Measurements from ENCODE around the gene KRAS. TPM values are rescaled to one million over a fixed set of nuclear protein-coding genes. Genes with fewer than 3 reads are reported as not detected.
"Not testable (repeated sequence)": the region's sequence is repeated elsewhere in the genome, so short reads cannot be mapped to it uniquely, and the experiment has no call there.

KRAS gene
- total RNA-seq = 10 to 100 TPM; 17.4 to 27.5 (median 19.2) TPM

DNA sequence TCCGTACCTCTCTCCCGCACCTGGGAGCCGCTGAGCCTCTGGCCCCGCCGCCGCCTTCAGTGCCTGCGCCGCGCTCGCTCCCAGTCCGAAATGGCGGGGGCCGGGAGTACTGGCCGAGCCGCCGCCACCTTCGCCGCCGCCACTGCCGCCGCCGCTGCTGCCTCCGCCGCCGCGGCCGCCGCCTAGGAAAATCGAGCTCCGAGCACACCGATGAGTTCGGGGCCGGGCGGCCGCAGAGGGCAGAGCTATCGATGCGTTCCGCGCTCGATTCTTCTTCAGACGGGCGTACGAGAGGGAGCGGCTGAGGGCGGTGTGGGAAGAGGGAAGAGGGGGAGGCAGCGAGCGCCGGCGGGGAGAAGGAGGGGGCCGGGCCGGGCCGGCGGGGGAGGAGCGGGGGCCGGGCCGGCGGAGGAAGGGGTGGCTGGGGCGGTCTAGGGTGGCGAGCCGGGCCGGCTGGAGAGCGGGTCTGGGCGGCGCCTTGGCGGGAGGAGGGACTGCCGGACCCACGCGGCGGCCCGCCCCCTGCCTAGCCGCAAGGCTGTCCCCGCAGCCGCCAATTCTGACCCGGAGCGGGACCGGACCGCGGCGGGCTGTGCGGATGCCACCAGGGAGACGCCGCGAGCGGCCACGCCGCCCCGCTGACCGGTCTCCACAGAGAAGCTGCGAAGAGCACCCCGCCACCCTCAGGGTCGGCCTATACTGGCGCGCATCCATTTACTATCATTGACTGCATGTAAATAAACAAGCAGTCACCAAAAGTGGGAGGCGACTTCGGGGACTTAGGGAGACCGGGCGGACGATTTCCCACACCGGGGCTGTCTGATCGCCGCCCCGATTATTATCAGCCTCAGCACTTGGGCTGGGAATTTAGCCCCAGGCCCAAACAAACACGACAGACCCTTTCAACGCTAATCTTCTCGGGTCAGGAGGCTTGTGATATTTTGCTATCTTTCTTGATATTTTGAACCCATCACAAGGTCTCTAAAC is at the start of gene KRAS:
TSS of gene KRAS (minus strand) at position 186 of the 987 bp plus-strand sequence.
- 2 to 3% methylated on average over 7 to 28 of the region's 105 CpGs for WGBS, 2 donors
- no peaks in the 10 kb centered on the region for H3K9me3 ChIP-seq
- no peaks in the 10 kb centered on the region for H3K36me3 ChIP-seq
- DNase-seq = peak; percentile 85
- TF ChIP-seq, protein P1, sequence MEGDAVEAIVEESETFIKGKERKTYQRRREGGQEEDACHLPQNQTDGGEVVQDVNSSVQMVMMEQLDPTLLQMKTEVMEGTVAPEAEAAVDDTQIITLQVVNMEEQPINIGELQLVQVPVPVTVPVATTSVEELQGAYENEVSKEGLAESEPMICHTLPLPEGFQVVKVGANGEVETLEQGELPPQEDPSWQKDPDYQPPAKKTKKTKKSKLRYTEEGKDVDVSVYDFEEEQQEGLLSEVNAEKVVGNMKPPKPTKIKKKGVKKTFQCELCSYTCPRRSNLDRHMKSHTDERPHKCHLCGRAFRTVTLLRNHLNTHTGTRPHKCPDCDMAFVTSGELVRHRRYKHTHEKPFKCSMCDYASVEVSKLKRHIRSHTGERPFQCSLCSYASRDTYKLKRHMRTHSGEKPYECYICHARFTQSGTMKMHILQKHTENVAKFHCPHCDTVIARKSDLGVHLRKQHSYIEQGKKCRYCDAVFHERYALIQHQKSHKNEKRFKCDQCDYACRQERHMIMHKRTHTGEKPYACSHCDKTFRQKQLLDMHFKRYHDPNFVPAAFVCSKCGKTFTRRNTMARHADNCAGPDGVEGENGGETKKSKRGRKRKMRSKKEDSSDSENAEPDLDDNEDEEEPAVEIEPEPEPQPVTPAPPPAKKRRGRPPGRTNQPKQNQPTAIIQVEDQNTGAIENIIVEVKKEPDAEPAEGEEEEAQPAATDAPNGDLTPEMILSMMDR (IDR thresholded peaks at IDR 0.05) = peak in 1 of 6 experiments; percentile 11
- peak in 3 of 4 donors; percentile 61 to 97 (median 86) for TF ChIP-seq POLR2A (IDR thresholded peaks at IDR 0.05)
- H3K27me3 ChIP-seq = no peaks in the 10 kb centered on the region
- intact Hi-C loops (cut with DNase I) = no loop called here
- H3K27ac ChIP-seq = peak within 1 kb of the TSS; percentile 94 to 99 (median 96)
- peak within 1 kb of the TSS; percentile 73 to 99 (median 94) for H3K4me3 ChIP-seq
- peaks cover 4 to 32% (median 6%) of the 10 kb centered on the region in 3 donors for H3K4me1 ChIP-seq

DNA sequence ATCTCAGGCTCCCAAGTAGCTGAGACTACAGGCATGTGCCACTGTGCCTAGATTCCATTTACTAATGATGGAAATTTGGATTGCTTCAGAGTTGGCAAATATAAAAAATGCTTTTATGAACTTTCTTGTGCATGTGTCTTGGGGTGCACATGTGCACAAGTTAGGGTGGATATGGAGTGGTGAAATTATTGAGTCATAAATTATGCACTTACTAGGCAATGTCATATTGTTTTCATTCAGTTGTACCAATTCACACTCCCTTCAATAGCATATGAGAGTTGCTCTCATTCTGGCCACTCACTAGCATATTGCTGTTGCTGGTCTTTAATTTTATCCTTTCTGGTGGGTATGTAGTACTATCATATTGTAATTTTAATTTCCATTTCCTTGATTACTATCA is 45.7 kb upstream of the KRAS start:
- H3K4me1 ChIP-seq = no peaks in the 10 kb centered on the region
- H3K27me3 ChIP-seq = no peaks in the 10 kb centered on the region
- intact Hi-C loops (cut with DNase I) = no loop called here
- H3K27ac ChIP-seq = no peak overlapping the region
- no peaks in the 10 kb centered on the region for H3K36me3 ChIP-seq
- no peaks in the 10 kb centered on the region for H3K9me3 ChIP-seq
- no peak for DNase-seq
- no peak for TF ChIP-seq POLR2A (IDR thresholded peaks at IDR 0.05)
- TF ChIP-seq, protein P1 (IDR thresholded peaks at IDR 0.05) = no peak
- H3K4me3 ChIP-seq = no peak overlapping the region

DNA sequence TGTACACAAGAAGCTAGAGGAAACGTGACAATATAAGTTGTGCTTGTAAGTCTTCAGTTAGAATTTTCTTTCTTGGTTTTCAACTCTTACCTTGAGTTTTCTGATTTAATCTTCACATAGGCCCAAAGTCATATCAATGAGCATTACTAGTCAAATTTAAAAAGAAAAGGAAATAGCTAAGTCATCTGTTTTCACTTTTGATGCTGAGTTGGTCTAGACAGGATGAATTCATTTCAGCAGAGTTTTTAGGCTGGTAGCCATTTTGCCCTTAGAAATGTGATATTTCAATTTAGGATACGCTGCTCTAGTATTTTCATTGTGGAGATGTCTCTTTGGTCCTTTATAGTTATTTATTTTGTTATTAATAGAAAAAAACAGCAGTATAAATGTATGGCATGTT is 44.6 kb upstream of the KRAS start:
- no peak overlapping the region for H3K27ac ChIP-seq
- H3K4me3 ChIP-seq = no peak overlapping the region
- TF ChIP-seq, protein P1 (IDR thresholded peaks at IDR 0.05) = no peak
- no peak for TF ChIP-seq POLR2A (IDR thresholded peaks at IDR 0.05)
- WGBS, 2 donors = 84 to 89% methylated on average over 2 of the region's 2 CpGs
- no peaks in the 10 kb centered on the region for H3K4me1 ChIP-seq
- no peaks in the 10 kb centered on the region for H3K27me3 ChIP-seq
- no peaks in the 10 kb centered on the region for H3K9me3 ChIP-seq
- intact Hi-C loops (cut with DNase I) = no loop called here
- H3K36me3 ChIP-seq = no peaks in the 10 kb centered on the region
- no peak for DNase-seq

DNA sequence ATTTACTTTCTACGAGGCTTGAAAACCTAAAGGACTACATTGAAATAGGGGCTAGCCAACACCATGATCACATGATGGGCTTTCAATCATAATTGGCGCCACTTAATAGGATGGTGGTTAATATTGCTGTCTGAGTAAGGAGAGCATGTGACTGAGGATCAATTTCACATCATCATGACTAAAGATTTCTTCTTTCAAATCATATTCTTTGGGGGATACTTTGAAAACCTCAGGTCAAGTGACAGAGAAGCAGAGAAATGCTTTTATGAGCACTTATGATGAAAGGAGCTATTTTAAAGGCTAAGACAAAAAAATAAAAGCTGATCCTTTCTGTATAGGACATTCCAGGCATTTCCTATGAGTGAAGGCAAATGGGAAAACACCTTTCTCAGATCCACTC is 42.9 kb upstream of the KRAS start:
- no peaks in the 10 kb centered on the region for H3K4me1 ChIP-seq
- H3K9me3 ChIP-seq = no peaks in the 10 kb centered on the region
- H3K4me3 ChIP-seq = no peak overlapping the region
- WGBS, 2 donors = 75 to 79% methylated on average over 2 of the region's 2 CpGs
- DNase-seq = no peak
- H3K27ac ChIP-seq = no peak overlapping the region
- no peaks in the 10 kb centered on the region for H3K36me3 ChIP-seq
- intact Hi-C loops (cut with DNase I) = no loop called here
- H3K27me3 ChIP-seq = no peaks in the 10 kb centered on the region
- TF ChIP-seq, protein P1 (IDR thresholded peaks at IDR 0.05) = no peak
- no peak for TF ChIP-seq POLR2A (IDR thresholded peaks at IDR 0.05)

DNA sequence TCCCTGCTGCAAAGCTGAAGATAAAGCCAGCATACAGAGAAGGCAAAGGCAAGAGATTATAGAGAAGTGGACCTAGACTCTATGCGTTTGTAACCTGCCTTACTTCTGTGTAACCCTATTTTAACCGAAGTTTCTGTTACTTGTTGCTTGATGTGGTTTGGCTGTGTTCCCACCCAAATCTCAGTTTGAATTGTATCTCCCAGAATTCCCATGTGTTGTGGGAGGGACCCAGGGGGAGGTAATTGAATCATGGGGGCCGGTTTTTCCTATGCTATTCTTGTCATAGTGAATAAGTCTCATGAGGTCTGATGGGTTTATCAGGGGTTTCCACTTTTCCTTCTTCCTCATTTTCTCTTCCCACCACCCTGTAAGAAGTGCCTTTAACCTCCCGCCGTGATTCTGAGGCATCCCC is 42.1 kb upstream of the KRAS start:
- H3K27me3 ChIP-seq; H3K36me3 ChIP-seq; H3K4me1 ChIP-seq; DNase-seq; H3K4me3 ChIP-seq; H3K27ac ChIP-seq; H3K9me3 ChIP-seq; intact Hi-C loops (cut with DNase I): not testable (repeated sequence)
- WGBS, 2 donors = 77 to 81% methylated on average over 5 of the region's 5 CpGs
